HEK293 (cell line): ENCODE measurements around the gene SLC30A4.

Experiments used
- EGR2 ChIP-seq: fragments of 450-650 bp; formaldehyde crosslinking; IDR thresholded peaks from 2 replicates; pipeline ENCODE4 v1.5.1; 2016; ENCODE audit warnings: low read depth, missing biosample characterization, missing genetic modification characterization
- KLF10 ChIP-seq: fragments of 450-650 bp; IDR thresholded peaks from 2 replicates; pipeline ENCODE4 v1.5.1; 2018; ENCODE audit warnings: missing biosample characterization, mild to moderate bottlenecking, missing genetic modification characterization
- MEIS1 ChIP-seq: sonication (generic); formaldehyde crosslinking; IDR thresholded peaks from 2 replicates; pipeline ENCODE4 v1.8.1; 2022; ENCODE audit warnings: missing genetic modification reagents, mild to moderate bottlenecking, borderline replicate concordance
- OVOL3 ChIP-seq: fragments of 450-650 bp; formaldehyde crosslinking; IDR thresholded peaks from 2 replicates; pipeline ENCODE4 v1.5.1; 2016; ENCODE audit warnings: missing biosample characterization, missing genetic modification characterization
- RBAK ChIP-seq: fragments of 450-650 bp; formaldehyde crosslinking; IDR thresholded peaks from 2 replicates; pipeline ENCODE4 v1.5.1; 2016; ENCODE audit warnings: missing biosample characterization, missing genetic modification characterization
- SP2 ChIP-seq: fragments of 450-650 bp; formaldehyde crosslinking; IDR thresholded peaks from 2 replicates; pipeline ENCODE4 v1.5.1; 2016; ENCODE audit warnings: missing biosample characterization, missing genetic modification characterization
- ZBTB48 ChIP-seq: fragments of 450-650 bp; formaldehyde crosslinking; IDR thresholded peaks from 2 replicates; pipeline ENCODE4 v1.5.1; 2016; ENCODE audit warnings: missing biosample characterization, missing genetic modification characterization
- ZFP3 ChIP-seq: fragments of 450-650 bp; formaldehyde crosslinking; IDR thresholded peaks from 2 replicates; pipeline ENCODE4 v1.5.1; 2016; ENCODE audit warnings: low read depth, missing biosample characterization, missing genetic modification characterization
- ZNF133 ChIP-seq: fragments of 450-650 bp; formaldehyde crosslinking; IDR thresholded peaks from 2 replicates; pipeline ENCODE4 v1.5.1; 2016; ENCODE audit warnings: missing biosample characterization, missing genetic modification characterization
- ZNF423 ChIP-seq: fragments of 450-650 bp; formaldehyde crosslinking; IDR thresholded peaks from 2 replicates; pipeline ENCODE4 v1.5.1; 2016; ENCODE audit warnings: missing biosample characterization, missing genetic modification characterization
- ZNF514 ChIP-seq: fragments of 450-650 bp; formaldehyde crosslinking; IDR thresholded peaks from 2 replicates; pipeline ENCODE4 v1.5.1; 2016; ENCODE audit warnings: missing biosample characterization, missing genetic modification characterization
- ZNF629 ChIP-seq: fragments of 450-650 bp; formaldehyde crosslinking; IDR thresholded peaks from 2 replicates; pipeline ENCODE4 v1.5.1; 2017; ENCODE audit warnings: missing biosample characterization, missing genetic modification characterization
- ZNF654 ChIP-seq: fragments of 450-650 bp; formaldehyde crosslinking; IDR thresholded peaks from 2 replicates; pipeline ENCODE4 v1.5.1; 2016; ENCODE audit warnings: low read depth, missing biosample characterization, missing genetic modification characterization
- ZNF658 ChIP-seq: fragments of 450-650 bp; formaldehyde crosslinking; IDR thresholded peaks from 2 replicates; pipeline ENCODE4; 2016; ENCODE audit warnings: missing biosample characterization, missing genetic modification characterization
- ZNF707 ChIP-seq: fragments of 450-650 bp; formaldehyde crosslinking; IDR thresholded peaks from 2 replicates; pipeline ENCODE4 v1.5.1; 2016; ENCODE audit warnings: missing biosample characterization, missing genetic modification characterization
- ZNF785 ChIP-seq: fragments of 450-650 bp; formaldehyde crosslinking; IDR thresholded peaks from 2 replicates; pipeline ENCODE4 v1.5.1; 2016; ENCODE audit warnings: missing biosample characterization, missing genetic modification characterization
- ZNF792 ChIP-seq: fragments of 450-650 bp; formaldehyde crosslinking; IDR thresholded peaks from 2 replicates; pipeline ENCODE4 v1.5.1; 2016; ENCODE audit warnings: missing biosample characterization, missing genetic modification characterization
- ZNF830 ChIP-seq: fragments of 450-650 bp; IDR thresholded peaks from 2 replicates; pipeline ENCODE4 v1.5.0; 2018; ENCODE audit warnings: missing biosample characterization, missing genetic modification characterization, low read depth, mild to moderate bottlenecking, moderate library complexity
- TF ChIP-seq, protein P1 (sequence below): fragments of 450-650 bp; formaldehyde crosslinking; IDR thresholded peaks from 2 replicates; pipeline ENCODE4 v1.5.1; 2017; ENCODE audit warnings: missing biosample characterization, missing genetic modification characterization
- TF ChIP-seq, protein P2 (sequence below): fragments of 450-650 bp; formaldehyde crosslinking; IDR thresholded peaks from 2 replicates; pipeline ENCODE4 v1.5.1; 2016; ENCODE audit warnings: missing biosample characterization, missing genetic modification characterization
- TF ChIP-seq, protein P3 (sequence below): fragments of 450-650 bp; formaldehyde crosslinking; IDR thresholded peaks from 2 replicates; pipeline ENCODE4 v1.5.1; 2017; ENCODE audit warnings: missing biosample characterization, missing genetic modification characterization
- TF ChIP-seq, protein P4 (sequence below): fragments of 450-650 bp; formaldehyde crosslinking; IDR thresholded peaks from 2 replicates; pipeline ENCODE4 v1.5.1; 2016; ENCODE audit warnings: missing biosample characterization, missing genetic modification characterization
- TF ChIP-seq, protein P5 (sequence below): fragments of 450-650 bp; formaldehyde crosslinking; IDR thresholded peaks from 2 replicates; pipeline ENCODE4 v1.5.1; 2016; ENCODE audit warnings: missing biosample characterization, missing genetic modification characterization
- TF ChIP-seq, protein P6 (sequence below): fragments of 450-650 bp; formaldehyde crosslinking; IDR thresholded peaks from 2 replicates; pipeline ENCODE4 v1.5.1; 2016; ENCODE audit warnings: missing biosample characterization, missing genetic modification characterization
- TF ChIP-seq, protein P7 (sequence below): fragments of 450-650 bp; formaldehyde crosslinking; IDR thresholded peaks from 2 replicates; pipeline ENCODE4 v1.5.1; 2016; ENCODE audit warnings: missing biosample characterization, missing genetic modification characterization

SLC30A4 gene

DNA sequence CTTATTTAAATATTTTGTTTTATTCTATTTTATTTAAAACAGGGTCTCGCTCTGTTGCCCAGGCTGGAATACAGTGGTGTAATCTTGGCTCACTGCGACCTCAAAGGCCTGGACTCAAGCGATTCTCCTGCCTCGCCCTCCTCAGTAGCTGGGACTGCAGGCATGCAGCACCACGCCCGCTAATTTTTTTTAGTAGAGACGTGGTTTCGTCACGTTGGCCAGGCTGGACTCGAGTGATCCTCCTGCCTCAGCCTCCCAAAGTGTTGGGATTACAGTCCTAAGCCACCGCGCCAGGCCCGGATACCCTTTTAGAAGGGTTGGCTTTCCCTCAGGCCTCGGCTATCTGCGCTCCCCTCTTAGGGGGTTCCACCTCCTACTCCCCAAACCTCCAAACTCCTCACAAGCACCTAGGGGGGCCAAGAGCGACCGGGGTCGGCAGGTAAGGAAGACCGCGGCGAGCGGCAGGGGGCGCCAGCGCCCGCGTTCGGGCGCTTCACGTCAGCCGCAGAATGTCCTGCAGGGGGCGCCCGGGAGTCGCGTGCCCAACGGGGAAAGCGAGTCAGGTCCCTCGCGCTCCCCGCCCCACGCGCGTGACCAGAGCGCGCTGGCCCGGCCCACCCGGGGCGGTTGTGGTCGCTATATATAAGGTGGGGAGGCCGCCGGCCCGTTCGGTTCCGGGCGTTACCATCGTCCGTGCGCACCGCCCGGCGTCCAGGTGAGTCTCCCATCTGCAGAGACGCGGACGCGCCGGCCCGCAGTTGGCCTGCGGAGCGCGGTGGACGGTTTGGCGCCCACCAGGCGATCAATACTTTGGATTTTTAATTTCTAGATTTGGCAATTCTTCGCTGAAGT lies 92.4 kb downstream of the SLC30A4 start (continued):
- no peak for TF ChIP-seq ZNF707 (tag by site-specific recombination)
- TF ChIP-seq SP2 (tag by site-specific recombination) = no peak
- no peak for TF ChIP-seq MEIS1 (CRISPR knock-in tag)
- TF ChIP-seq, protein P1, sequence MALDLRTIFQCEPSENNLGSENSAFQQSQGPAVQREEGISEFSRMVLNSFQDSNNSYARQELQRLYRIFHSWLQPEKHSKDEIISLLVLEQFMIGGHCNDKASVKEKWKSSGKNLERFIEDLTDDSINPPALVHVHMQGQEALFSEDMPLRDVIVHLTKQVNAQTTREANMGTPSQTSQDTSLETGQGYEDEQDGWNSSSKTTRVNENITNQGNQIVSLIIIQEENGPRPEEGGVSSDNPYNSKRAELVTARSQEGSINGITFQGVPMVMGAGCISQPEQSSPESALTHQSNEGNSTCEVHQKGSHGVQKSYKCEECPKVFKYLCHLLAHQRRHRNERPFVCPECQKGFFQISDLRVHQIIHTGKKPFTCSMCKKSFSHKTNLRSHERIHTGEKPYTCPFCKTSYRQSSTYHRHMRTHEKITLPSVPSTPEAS = no peak
- no peak for TF ChIP-seq ZNF514 (tag by site-specific recombination)
- no peak for TF ChIP-seq EGR2 (tag by site-specific recombination)
- TF ChIP-seq ZNF658 = no peak
- TF ChIP-seq OVOL3 (tag by site-specific recombination) = no peak
- TF ChIP-seq ZNF830 (tag by site-specific recombination) = no peak
- TF ChIP-seq RBAK (tag by site-specific recombination) = no peak
- TF ChIP-seq, protein P2, sequence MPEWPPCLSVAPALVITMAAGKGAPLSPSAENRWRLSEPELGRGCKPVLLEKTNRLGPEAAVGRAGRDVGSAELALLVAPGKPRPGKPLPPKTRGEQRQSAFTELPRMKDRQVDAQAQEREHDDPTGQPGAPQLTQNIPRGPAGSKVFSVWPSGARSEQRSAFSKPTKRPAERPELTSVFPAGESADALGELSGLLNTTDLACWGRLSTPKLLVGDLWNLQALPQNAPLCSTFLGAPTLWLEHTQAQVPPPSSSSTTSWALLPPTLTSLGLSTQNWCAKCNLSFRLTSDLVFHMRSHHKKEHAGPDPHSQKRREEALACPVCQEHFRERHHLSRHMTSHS = no peak
- TF ChIP-seq ZNF792 (tag by site-specific recombination) = no peak
- TF ChIP-seq, protein P3, sequence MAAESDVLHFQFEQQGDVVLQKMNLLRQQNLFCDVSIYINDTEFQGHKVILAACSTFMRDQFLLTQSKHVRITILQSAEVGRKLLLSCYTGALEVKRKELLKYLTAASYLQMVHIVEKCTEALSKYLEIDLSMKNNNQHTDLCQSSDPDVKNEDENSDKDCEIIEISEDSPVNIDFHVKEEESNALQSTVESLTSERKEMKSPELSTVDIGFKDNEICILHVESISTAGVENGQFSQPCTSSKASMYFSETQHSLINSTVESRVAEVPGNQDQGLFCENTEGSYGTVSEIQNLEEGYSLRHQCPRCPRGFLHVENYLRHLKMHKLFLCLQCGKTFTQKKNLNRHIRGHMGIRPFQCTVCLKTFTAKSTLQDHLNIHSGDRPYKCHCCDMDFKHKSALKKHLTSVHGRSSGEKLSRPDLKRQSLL (tag by site-specific recombination) = no peak
- TF ChIP-seq, protein P4, sequence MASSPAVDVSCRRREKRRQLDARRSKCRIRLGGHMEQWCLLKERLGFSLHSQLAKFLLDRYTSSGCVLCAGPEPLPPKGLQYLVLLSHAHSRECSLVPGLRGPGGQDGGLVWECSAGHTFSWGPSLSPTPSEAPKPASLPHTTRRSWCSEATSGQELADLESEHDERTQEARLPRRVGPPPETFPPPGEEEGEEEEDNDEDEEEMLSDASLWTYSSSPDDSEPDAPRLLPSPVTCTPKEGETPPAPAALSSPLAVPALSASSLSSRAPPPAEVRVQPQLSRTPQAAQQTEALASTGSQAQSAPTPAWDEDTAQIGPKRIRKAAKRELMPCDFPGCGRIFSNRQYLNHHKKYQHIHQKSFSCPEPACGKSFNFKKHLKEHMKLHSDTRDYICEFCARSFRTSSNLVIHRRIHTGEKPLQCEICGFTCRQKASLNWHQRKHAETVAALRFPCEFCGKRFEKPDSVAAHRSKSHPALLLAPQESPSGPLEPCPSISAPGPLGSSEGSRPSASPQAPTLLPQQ (tag by site-specific recombination) = 0 out of 2 replicates have a peak, but pooled peaks have one; percentile 21
- TF ChIP-seq, protein P5, sequence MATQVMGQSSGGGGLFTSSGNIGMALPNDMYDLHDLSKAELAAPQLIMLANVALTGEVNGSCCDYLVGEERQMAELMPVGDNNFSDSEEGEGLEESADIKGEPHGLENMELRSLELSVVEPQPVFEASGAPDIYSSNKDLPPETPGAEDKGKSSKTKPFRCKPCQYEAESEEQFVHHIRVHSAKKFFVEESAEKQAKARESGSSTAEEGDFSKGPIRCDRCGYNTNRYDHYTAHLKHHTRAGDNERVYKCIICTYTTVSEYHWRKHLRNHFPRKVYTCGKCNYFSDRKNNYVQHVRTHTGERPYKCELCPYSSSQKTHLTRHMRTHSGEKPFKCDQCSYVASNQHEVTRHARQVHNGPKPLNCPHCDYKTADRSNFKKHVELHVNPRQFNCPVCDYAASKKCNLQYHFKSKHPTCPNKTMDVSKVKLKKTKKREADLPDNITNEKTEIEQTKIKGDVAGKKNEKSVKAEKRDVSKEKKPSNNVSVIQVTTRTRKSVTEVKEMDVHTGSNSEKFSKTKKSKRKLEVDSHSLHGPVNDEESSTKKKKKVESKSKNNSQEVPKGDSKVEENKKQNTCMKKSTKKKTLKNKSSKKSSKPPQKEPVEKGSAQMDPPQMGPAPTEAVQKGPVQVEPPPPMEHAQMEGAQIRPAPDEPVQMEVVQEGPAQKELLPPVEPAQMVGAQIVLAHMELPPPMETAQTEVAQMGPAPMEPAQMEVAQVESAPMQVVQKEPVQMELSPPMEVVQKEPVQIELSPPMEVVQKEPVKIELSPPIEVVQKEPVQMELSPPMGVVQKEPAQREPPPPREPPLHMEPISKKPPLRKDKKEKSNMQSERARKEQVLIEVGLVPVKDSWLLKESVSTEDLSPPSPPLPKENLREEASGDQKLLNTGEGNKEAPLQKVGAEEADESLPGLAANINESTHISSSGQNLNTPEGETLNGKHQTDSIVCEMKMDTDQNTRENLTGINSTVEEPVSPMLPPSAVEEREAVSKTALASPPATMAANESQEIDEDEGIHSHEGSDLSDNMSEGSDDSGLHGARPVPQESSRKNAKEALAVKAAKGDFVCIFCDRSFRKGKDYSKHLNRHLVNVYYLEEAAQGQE (tag by site-specific recombination) = no peak
- TF ChIP-seq ZNF785 = no peak
- TF ChIP-seq ZNF423 (tag by site-specific recombination) = no peak
- TF ChIP-seq, protein P6, sequence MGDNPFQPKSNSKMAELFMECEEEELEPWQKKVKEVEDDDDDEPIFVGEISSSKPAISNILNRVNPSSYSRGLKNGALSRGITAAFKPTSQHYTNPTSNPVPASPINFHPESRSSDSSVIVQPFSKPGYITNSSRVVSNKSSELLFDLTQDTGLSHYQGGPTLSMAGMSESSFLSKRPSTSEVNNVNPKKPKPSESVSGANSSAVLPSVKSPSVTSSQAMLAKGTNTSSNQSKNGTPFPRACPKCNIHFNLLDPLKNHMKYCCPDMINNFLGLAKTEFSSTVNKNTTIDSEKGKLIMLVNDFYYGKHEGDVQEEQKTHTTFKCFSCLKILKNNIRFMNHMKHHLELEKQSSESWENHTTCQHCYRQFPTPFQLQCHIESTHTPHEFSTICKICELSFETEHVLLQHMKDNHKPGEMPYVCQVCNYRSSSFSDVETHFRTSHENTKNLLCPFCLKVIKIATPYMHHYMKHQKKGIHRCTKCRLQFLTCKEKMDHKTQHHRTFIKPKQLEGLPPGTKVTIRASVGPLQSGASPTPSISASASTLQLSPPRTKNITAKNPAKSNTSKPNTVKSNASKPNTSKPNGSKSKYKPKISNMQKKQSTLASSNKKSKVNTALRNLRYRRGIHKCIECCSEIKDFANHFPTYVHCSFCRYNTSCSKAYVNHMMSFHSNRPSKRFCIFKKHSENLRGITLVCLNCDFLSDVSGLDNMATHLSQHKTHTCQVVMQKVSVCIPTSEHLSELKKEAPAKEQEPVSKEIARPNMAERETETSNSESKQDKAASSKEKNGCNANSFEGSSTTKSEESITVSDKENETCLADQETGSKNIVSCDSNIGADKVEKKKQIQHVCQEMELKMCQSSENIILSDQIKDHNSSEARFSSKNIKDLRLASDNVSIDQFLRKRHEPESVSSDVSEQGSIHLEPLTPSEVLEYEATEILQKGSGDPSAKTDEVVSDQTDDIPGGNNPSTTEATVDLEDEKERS (tag by site-specific recombination) = no peak
- TF ChIP-seq ZBTB48 = no peak
- peak; percentile 35; the same call in 1 of the 2 replicates for TF ChIP-seq ZNF629
- peak; percentile 33; the same call in 1 of the 2 replicates for TF ChIP-seq ZNF654 (tag by site-specific recombination)
- TF ChIP-seq ZFP3 (tag by site-specific recombination) = no peak
- TF ChIP-seq, protein P7, sequence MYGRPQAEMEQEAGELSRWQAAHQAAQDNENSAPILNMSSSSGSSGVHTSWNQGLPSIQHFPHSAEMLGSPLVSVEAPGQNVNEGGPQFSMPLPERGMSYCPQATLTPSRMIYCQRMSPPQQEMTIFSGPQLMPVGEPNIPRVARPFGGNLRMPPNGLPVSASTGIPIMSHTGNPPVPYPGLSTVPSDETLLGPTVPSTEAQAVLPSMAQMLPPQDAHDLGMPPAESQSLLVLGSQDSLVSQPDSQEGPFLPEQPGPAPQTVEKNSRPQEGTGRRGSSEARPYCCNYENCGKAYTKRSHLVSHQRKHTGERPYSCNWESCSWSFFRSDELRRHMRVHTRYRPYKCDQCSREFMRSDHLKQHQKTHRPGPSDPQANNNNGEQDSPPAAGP (tag by site-specific recombination) = peak; percentile 18; the same call in 1 of the 2 replicates
- TF ChIP-seq ZNF133 = no peak
- no peak for TF ChIP-seq KLF10 (tag by site-specific recombination)
